Activated naive CD4-positive, alpha-beta T cell (primary cell): Measurements from ENCODE around the gene CYP2C19.
"Not testable (repeated sequence)": the region's sequence is repeated elsewhere in the genome, so short reads cannot be mapped to it uniquely, and the experiment has no call there.

Source experiments
- DNase-seq, 4 experiments: peaks; one replicate each; lab custom pipeline; 2025; lab: John Stamatoyannopoulos, UW

The CYP2C19 gene

GRCh38 chr10:94762393-94762792 lies at the start of gene CYP2C19:
CYP2C19 (plus strand) TSS chr10:94762681; CDS start chr10:94762706, 25 bp downstream.
- DNase-seq, result no peak

GRCh38 chr10:94725871-94726270 lies 36.6 kb upstream of the CYP2C19 start:
- DNase-seq, result no peak

- no peak for DNase-seq
Observed at GRCh38 chr10:94735197-94735596, 27.3 kb upstream of the CYP2C19 start.

GRCh38 chr10:94738588-94738987 lies 23.9 kb upstream of the CYP2C19 start:
- DNase-seq, result no peak

GRCh38 chr10:94747137-94747536 lies 15.3 kb upstream of the CYP2C19 start:
- DNase-seq, result no peak

GRCh38 chr10:94747838-94748237 lies 14.6 kb upstream of the CYP2C19 start:
- no peak for DNase-seq

- no peak for DNase-seq
Observed at GRCh38 chr10:94757916-94758315, 4.6 kb upstream of the CYP2C19 start.

GRCh38 chr10:94760586-94761178 lies 1.8 kb upstream of the CYP2C19 start:
- no peak for DNase-seq

- not testable (repeated sequence) for DNase-seq
Observed at GRCh38 chr10:94775425-94775824, 12.9 kb downstream of the CYP2C19 start.

- no peak for DNase-seq
Observed at GRCh38 chr10:94777886-94778458, 15.5 kb downstream of the CYP2C19 start.

GRCh38 chr10:94780844-94781243 lies 18.4 kb downstream of the CYP2C19 start:
- DNase-seq, result no peak

GRCh38 chr10:94784256-94784655 lies 21.8 kb downstream of the CYP2C19 start:
- DNase-seq, result no peak

GRCh38 chr10:94785211-94785610 lies 22.7 kb downstream of the CYP2C19 start:
- no peak for DNase-seq

GRCh38 chr10:94800551-94800950 lies 38.1 kb downstream of the CYP2C19 start:
- DNase-seq, result not testable (repeated sequence)

- no peak for DNase-seq
Observed at GRCh38 chr10:94803307-94803706, 40.8 kb downstream of the CYP2C19 start.

GRCh38 chr10:94830025-94830424 lies 67.5 kb downstream of the CYP2C19 start:
- DNase-seq, result not testable (repeated sequence)

- DNase-seq, result no peak
Observed at GRCh38 chr10:94846204-94846603, 83.7 kb downstream of the CYP2C19 start.

- DNase-seq, result no peak
Observed at GRCh38 chr10:94850766-94851165, 88.3 kb downstream of the CYP2C19 start.

GRCh38 chr10:94851263-94851662 lies 88.8 kb downstream of the CYP2C19 start:
- DNase-seq, result no peak

GRCh38 chr10:94852438-94852837 lies 90.0 kb downstream of the CYP2C19 start:
- no peak for DNase-seq

- DNase-seq, result no peak
Observed at GRCh38 chr10:94853065-94853464, 90.6 kb downstream of the CYP2C19 start.

- no peak for DNase-seq
Observed at GRCh38 chr10:94858005-94858404, 95.5 kb downstream of the CYP2C19 start.

GRCh38 chr10:94859086-94859485 lies 96.6 kb downstream of the CYP2C19 start:
- DNase-seq, result no peak

GRCh38 chr10:94878649-94879048 lies 116.2 kb downstream of the CYP2C19 start:
- no peak for DNase-seq
